B cell (primary cell): ENCODE results near the gene SDCCAG8. TPM values are rescaled to one million over a fixed set of nuclear protein-coding genes. Genes with fewer than 3 reads are reported as not detected.

Experiments
- ATAC-seq: fragments of 200-7000 bp; cut with Tn5 transposase; one replicate; pipeline ENCODE4 v1.10.0; 2021; ENCODE audit warnings: low read depth, mild to moderate bottlenecking, moderate number of reproducible peaks, moderate library complexity
- CTCF ChIA-PET: fragments of 350-600 bp; sonication (Branson Sonifier 250); formaldehyde crosslinking; loops from one replicate; lab custom pipeline; 2021; ENCODE audit warnings: antibody characterized with exemption, inconsistent platforms; lab: Charles Lee
- POLR2A ChIA-PET: fragments of 350-600 bp; sonication (Branson Sonifier 250); formaldehyde crosslinking; loops from one replicate; lab custom pipeline; 2021; ENCODE audit warnings: antibody characterized with exemption; lab: Charles Lee
- DNase-seq: peaks from one replicate; pipeline ENCODE4 v3.0.0; 2013
- H2AFZ ChIP-seq: 2 replicates; pipeline ENCODE4 v1.6.1; 2012; ENCODE audit warnings: mild to moderate bottlenecking, low read depth, low read length; ENCODE audit not compliant: insufficient read depth, poor library complexity, severe bottlenecking
- H3K27ac ChIP-seq, 2 donors: 1 replicate in 1 of 2; 2 replicates in 1 of 2; pipeline ENCODE4 v1.5.1; 2012 to 2013; ENCODE audit warnings: low read length in 2 of 2, mild to moderate bottlenecking in 2 of 2, moderate library complexity in 1 of 2
- H3K27me3 ChIP-seq, 4 experiments: fragments of 200-600 bp in 1 of 4; sonication (generic) in 1 of 4; replicated peaks in 1 of 4; 1 replicate in 2 of 4; 2 replicates in 2 of 4; pipeline versions ENCODE4 v1.6.1 to v1.7.0; 2013 to 2016; ENCODE audit warnings: low read length in 3 of 4, mild to moderate bottlenecking in 2 of 4, mixed read lengths in 1 of 4, moderate library complexity in 1 of 4; ENCODE audit not compliant: insufficient read depth in 4 of 4, control insufficient read depth in 3 of 4; ENCODE audit errors: control extremely low read depth in 1 of 4
- H3K36me3 ChIP-seq, 2 experiments: replicated peaks in 1 of 2; 1 replicate in 1 of 2; 2 replicates in 1 of 2; pipeline versions ENCODE4 v1.6.1 to v1.7.1; 2013; ENCODE audit warnings: low read length in 1 of 2; ENCODE audit not compliant: insufficient read depth in 2 of 2, control insufficient read depth in 1 of 2; ENCODE audit errors: control extremely low read depth in 1 of 2, extremely low read depth in 1 of 2
- H3K4me1 ChIP-seq, 2 donors: fragments of 200-600 bp in 1 of 2; sonication (generic) in 1 of 2; 1 replicate in 1 of 2; 2 replicates in 1 of 2; pipeline versions ENCODE4 v1.5.1 to v1.6.1; 2013 to 2017; ENCODE audit warnings: low read length in 2 of 2; ENCODE audit not compliant: control insufficient read depth in 2 of 2, insufficient read depth in 2 of 2
- H3K4me2 ChIP-seq: replicated peaks from 2 replicates; pipeline ENCODE3; 2012; ENCODE audit warnings: mild to moderate bottlenecking, low read depth, low read length; ENCODE audit not compliant: poor library complexity, severe bottlenecking
- H3K4me3 ChIP-seq, 5 experiments: fragments of 200-600 bp in 1 of 5; sonication (generic) in 1 of 5; 1 replicate in 3 of 5; 2 replicates in 2 of 5; pipeline versions ENCODE4 v1.5.1 to v1.7.0; 2011 to 2016; ENCODE audit warnings: low read length in 4 of 5, mild to moderate bottlenecking in 4 of 5, low read depth in 2 of 5, control low read depth in 1 of 5, moderate library complexity in 1 of 5; ENCODE audit not compliant: insufficient read depth in 1 of 5; ENCODE audit errors: control extremely low read depth in 1 of 5, extremely low read depth in 1 of 5
- H3K79me2 ChIP-seq: fragments of 200-600 bp; sonication (generic); one replicate; pipeline ENCODE4 v1.6.0; 2016; ENCODE audit warnings: low read length; ENCODE audit not compliant: control insufficient read depth, insufficient read depth
- H3K9ac ChIP-seq: fragments of 200-600 bp; sonication (generic); 2 replicates; pipeline ENCODE4 v1.6.1; 2017; ENCODE audit warnings: mild to moderate bottlenecking, low read length, moderate library complexity
- H3K9me3 ChIP-seq, 3 donors: one replicate each; pipeline versions ENCODE4 v1.6.1 to v1.7.1; 2013; ENCODE audit warnings: low read length in 2 of 3; ENCODE audit not compliant: control insufficient read depth in 2 of 3, insufficient read depth in 1 of 3; ENCODE audit errors: control extremely low read depth in 1 of 3
- H4K20me1 ChIP-seq: 2 replicates; pipeline ENCODE4 v1.6.0; 2012; ENCODE audit warnings: mild to moderate bottlenecking, low read length; ENCODE audit not compliant: insufficient read depth, control insufficient read depth, poor library complexity, severe bottlenecking
- H3K27ac Mint-ChIP-seq: one replicate; pipeline ENCODE4 v1.8.0; 2021; ENCODE audit warnings: mixed read lengths
- H3K27me3 Mint-ChIP-seq: one replicate; pipeline ENCODE4 v1.8.0; 2021; ENCODE audit warnings: mixed read lengths
- H3K4me1 Mint-ChIP-seq: one replicate; pipeline ENCODE4 v1.8.0; 2021; ENCODE audit warnings: mixed read lengths
- H3K4me3 Mint-ChIP-seq: one replicate; pipeline ENCODE4 v1.8.0; 2021; ENCODE audit warnings: mixed read lengths
- H3K9me3 Mint-ChIP-seq: one replicate; pipeline ENCODE4 v1.8.0; 2022; ENCODE audit warnings: mixed read lengths; ENCODE audit not compliant: insufficient read depth
- CTCF ChIP-seq: fragments of 200-600 bp; IDR thresholded peaks from one replicate; pipeline ENCODE4 v1.8.0; 2022; ENCODE audit warnings: antibody characterized with exemption, mild to moderate bottlenecking
- EZH2 ChIP-seq: IDR thresholded peaks from 2 replicates; pipeline ENCODE4 v1.6.1; 2012; ENCODE audit warnings: borderline replicate concordance, low read depth, mild to moderate bottlenecking, moderate library complexity, low read length; ENCODE audit not compliant: insufficient read depth, poor library complexity, severe bottlenecking
- WGBS: methylation state at CpG from one replicate; pipeline ENCODE4 v1.1.5; 2013; ENCODE audit warnings: missing lambda C conversion rate; ENCODE audit not compliant: insufficient coverage; 5-methylcytosine and 5-hydroxymethylcytosine counted together
- intact Hi-C: fragments of 100-400 bp; cut with micrococcal nuclease; formaldehyde crosslinking; loops from one replicate; pipeline ENCODE4 v1.10.0; 2022
- polyA plus RNA-seq: library from polyadenylated mRNA; depleted of rRNA; stranded (reverse); fragments of >200 nt; gene quantifications from 2 replicates; pipeline ENCODE4 v1.2.3, GENCODE V29; 2012
- total RNA-seq, 2 donors: library from RNA; stranded (reverse); fragments of 120-200 nt in 1 of 2; gene quantifications; 1 replicate in 1 of 2; 2 replicates in 1 of 2; pipeline versions ENCODE4 v1.2.3 to v1.2.4, GENCODE V29; 2013 to 2022

Gene SDCCAG8
- total and polyA plus RNA-seq, 2 donors (not counting 1 experiment from before 2014, with no cell fraction given) = 37.1 to 60.7 TPM

- TF ChIP-seq EZH2 = no peak
- TF ChIP-seq CTCF = no peak
- Histone ChIP-seq H3K27ac (no peak overlapping the region), H3K36me3 (peaks cover 3 to 32% of the 10 kb centered on the region in 2 experiments), H2AFZ (no peak overlapping the region), H3K79me2 (peaks cover 18% of the 10 kb centered on the region), H3K9ac (no peak overlapping the region), H3K27me3 (no peaks in the 10 kb centered on the region), H3K4me1 (peaks cover 29 to 32% of the 10 kb centered on the region in 2 donors), H3K4me2 (no peak overlapping the region), H4K20me1 (no peaks in the 10 kb centered on the region), H3K4me3 (no peak overlapping the region), H3K9me3 (no peaks in the 10 kb centered on the region)
- ChIA-PET POLR2A (no interaction called here), CTCF (no interaction called here)
- no peak overlapping the region for H3K27ac Mint-ChIP-seq
- H3K27me3 Mint-ChIP-seq = no peaks in the 10 kb centered on the region
- DNase-seq (no peak), ATAC-seq (no peak)
- no peak overlapping the region for H3K4me3 Mint-ChIP-seq
- intact Hi-C loops = loop anchor here (5.0 kb wide), 1 partner anchor 40 kb away; no protein-coding TSS in a partner anchor
- H3K9me3 Mint-ChIP-seq = no peaks in the 10 kb centered on the region
- H3K4me1 Mint-ChIP-seq = peaks cover 34% of the 10 kb centered on the region
These were observed 16.6 kb downstream of the SDCCAG8 start for GRCh38 chr1:243272401-243272800.

- peaks cover 0 to 4% (median 0%) of the 10 kb centered on the region in 3 donors for H3K9me3 ChIP-seq
- DNase-seq (no peak), ATAC-seq (no peak)
- no peak overlapping the region for H3K4me2 ChIP-seq
- Mint-ChIP-seq H3K4me3 (no peak overlapping the region), H3K27me3 (no peaks in the 10 kb centered on the region), H3K27ac (no peak overlapping the region), H3K4me1 (peaks cover 23% of the 10 kb centered on the region), H3K9me3 (no peaks in the 10 kb centered on the region)
- CTCF ChIA-PET = no interaction called here
- peaks cover 3 to 32% of the 10 kb centered on the region in 2 experiments for H3K36me3 ChIP-seq
- H3K4me3 ChIP-seq = no peak overlapping the region
- POLR2A ChIA-PET = no interaction called here
- no peak overlapping the region for H3K9ac ChIP-seq
- no peak overlapping the region for H3K27ac ChIP-seq
- TF ChIP-seq CTCF (no peak), EZH2 (no peak)
- no peaks in the 10 kb centered on the region for H4K20me1 ChIP-seq
- H3K27me3 ChIP-seq = no peaks in the 10 kb centered on the region
- 100% methylated on average over 3 of the region's 3 CpGs for WGBS
- peaks cover 10% of the 10 kb centered on the region for H3K79me2 ChIP-seq
- peaks cover 20 to 21% of the 10 kb centered on the region in 2 donors for H3K4me1 ChIP-seq
- H2AFZ ChIP-seq = no peak overlapping the region
- intact Hi-C loops = loop anchor here (5.0 kb wide), 1 partner anchor 41 kb away; no protein-coding TSS in a partner anchor
These were observed 17.7 kb downstream of the SDCCAG8 start for GRCh38 chr1:243273506-243273905.
